GM13976 (cell line): ENCODE measurements around the gene GRM5.

Experiments
- DNase-seq: peaks from one replicate; pipeline ENCODE4 v3.0.0; 2012; ENCODE audit warnings: low spot score
- CTCF ChIP-seq: IDR thresholded peaks from 2 replicates; pipeline ENCODE4 v1.5.1; 2012; ENCODE audit warnings: borderline replicate concordance, mild to moderate bottlenecking; ENCODE audit not compliant: insufficient read depth; ENCODE audit errors: extremely low read depth, missing control alignments, control extremely low read depth
- in situ Hi-C: fragments of 300-500 bp; cut with MboI; formaldehyde crosslinking; loops from one replicate; pipeline ENCODE4 v1.12.0; 2022; ENCODE audit warnings: low sequenced_read_pairs, mixed read lengths, inconsistent platforms; ENCODE audit not compliant: unreplicated experiment

Gene GRM5

GRCh38 chr11:88594274-88594950 lies 471.4 kb downstream of the GRM5 start:
- no peak for TF ChIP-seq CTCF
- DNase-seq, result peak; percentile 10
- in situ Hi-C loops, result no loop called here

GRCh38 chr11:88590361-88590760 lies 475.4 kb downstream of the GRM5 start:
- no peak for DNase-seq
- no peak for TF ChIP-seq CTCF
- in situ Hi-C loops, result no loop called here

GRCh38 chr11:88583251-88583650 lies 482.5 kb downstream of the GRM5 start:
- no peak for DNase-seq
- in situ Hi-C loops, result no loop called here
- no peak for TF ChIP-seq CTCF

GRCh38 chr11:88579466-88579865 lies 486.3 kb downstream of the GRM5 start:
- in situ Hi-C loops, result no loop called here
- no peak for TF ChIP-seq CTCF
- no peak for DNase-seq

- TF ChIP-seq CTCF, result no peak
- no peak for DNase-seq
- in situ Hi-C loops, result no loop called here
Observed at GRCh38 chr11:88576741-88577140, 489.0 kb downstream of the GRM5 start.

GRCh38 chr11:88575916-88576315 lies 489.9 kb downstream of the GRM5 start:
- in situ Hi-C loops, result no loop called here
- no peak for DNase-seq
- no peak for TF ChIP-seq CTCF
